B cell (primary cell): ENCODE data around the gene CS. TPM values are rescaled to one million over a fixed set of nuclear protein-coding genes. Genes with fewer than 3 reads are reported as not detected.

ENCODE experiments used
- ATAC-seq: fragments of 200-7000 bp; cut with Tn5 transposase; one replicate; pipeline ENCODE4 v1.10.0; 2021; ENCODE audit warnings: low read depth, mild to moderate bottlenecking, moderate number of reproducible peaks, moderate library complexity
- CTCF ChIA-PET: fragments of 350-600 bp; sonication (Branson Sonifier 250); formaldehyde crosslinking; loops from one replicate; lab custom pipeline; 2021; ENCODE audit warnings: antibody characterized with exemption, inconsistent platforms; lab: Charles Lee
- POLR2A ChIA-PET: fragments of 350-600 bp; sonication (Branson Sonifier 250); formaldehyde crosslinking; loops from one replicate; lab custom pipeline; 2021; ENCODE audit warnings: antibody characterized with exemption; lab: Charles Lee
- DNase-seq: peaks from one replicate; pipeline ENCODE4 v3.0.0; 2013
- H2AFZ ChIP-seq: 2 replicates; pipeline ENCODE4 v1.6.1; 2012; ENCODE audit warnings: mild to moderate bottlenecking, low read depth, low read length; ENCODE audit not compliant: insufficient read depth, poor library complexity, severe bottlenecking
- H3K27ac ChIP-seq, 2 donors: 1 replicate in 1 of 2; 2 replicates in 1 of 2; pipeline ENCODE4 v1.5.1; 2012 to 2013; ENCODE audit warnings: low read length in 2 of 2, mild to moderate bottlenecking in 2 of 2, moderate library complexity in 1 of 2
- H3K27me3 ChIP-seq, 4 experiments: fragments of 200-600 bp in 1 of 4; sonication (generic) in 1 of 4; replicated peaks in 1 of 4; 1 replicate in 2 of 4; 2 replicates in 2 of 4; pipeline versions ENCODE4 v1.6.1 to v1.7.0; 2013 to 2016; ENCODE audit warnings: low read length in 3 of 4, mild to moderate bottlenecking in 2 of 4, mixed read lengths in 1 of 4, moderate library complexity in 1 of 4; ENCODE audit not compliant: insufficient read depth in 4 of 4, control insufficient read depth in 3 of 4; ENCODE audit errors: control extremely low read depth in 1 of 4
- H3K36me3 ChIP-seq, 2 experiments: replicated peaks in 1 of 2; 1 replicate in 1 of 2; 2 replicates in 1 of 2; pipeline versions ENCODE4 v1.6.1 to v1.7.1; 2013; ENCODE audit warnings: low read length in 1 of 2; ENCODE audit not compliant: insufficient read depth in 2 of 2, control insufficient read depth in 1 of 2; ENCODE audit errors: control extremely low read depth in 1 of 2, extremely low read depth in 1 of 2
- H3K4me1 ChIP-seq, 2 donors: fragments of 200-600 bp in 1 of 2; sonication (generic) in 1 of 2; 1 replicate in 1 of 2; 2 replicates in 1 of 2; pipeline versions ENCODE4 v1.5.1 to v1.6.1; 2013 to 2017; ENCODE audit warnings: low read length in 2 of 2; ENCODE audit not compliant: control insufficient read depth in 2 of 2, insufficient read depth in 2 of 2
- H3K4me2 ChIP-seq: replicated peaks from 2 replicates; pipeline ENCODE3; 2012; ENCODE audit warnings: mild to moderate bottlenecking, low read depth, low read length; ENCODE audit not compliant: poor library complexity, severe bottlenecking
- H3K4me3 ChIP-seq, 5 experiments: fragments of 200-600 bp in 1 of 5; sonication (generic) in 1 of 5; 1 replicate in 3 of 5; 2 replicates in 2 of 5; pipeline versions ENCODE4 v1.5.1 to v1.7.0; 2011 to 2016; ENCODE audit warnings: low read length in 4 of 5, mild to moderate bottlenecking in 4 of 5, low read depth in 2 of 5, control low read depth in 1 of 5, moderate library complexity in 1 of 5; ENCODE audit not compliant: insufficient read depth in 1 of 5; ENCODE audit errors: control extremely low read depth in 1 of 5, extremely low read depth in 1 of 5
- H3K79me2 ChIP-seq: fragments of 200-600 bp; sonication (generic); one replicate; pipeline ENCODE4 v1.6.0; 2016; ENCODE audit warnings: low read length; ENCODE audit not compliant: control insufficient read depth, insufficient read depth
- H3K9ac ChIP-seq: fragments of 200-600 bp; sonication (generic); 2 replicates; pipeline ENCODE4 v1.6.1; 2017; ENCODE audit warnings: mild to moderate bottlenecking, low read length, moderate library complexity
- H3K9me3 ChIP-seq, 3 donors: one replicate each; pipeline versions ENCODE4 v1.6.1 to v1.7.1; 2013; ENCODE audit warnings: low read length in 2 of 3; ENCODE audit not compliant: control insufficient read depth in 2 of 3, insufficient read depth in 1 of 3; ENCODE audit errors: control extremely low read depth in 1 of 3
- H4K20me1 ChIP-seq: 2 replicates; pipeline ENCODE4 v1.6.0; 2012; ENCODE audit warnings: mild to moderate bottlenecking, low read length; ENCODE audit not compliant: insufficient read depth, control insufficient read depth, poor library complexity, severe bottlenecking
- H3K27ac Mint-ChIP-seq: one replicate; pipeline ENCODE4 v1.8.0; 2021; ENCODE audit warnings: mixed read lengths
- H3K27me3 Mint-ChIP-seq: one replicate; pipeline ENCODE4 v1.8.0; 2021; ENCODE audit warnings: mixed read lengths
- H3K4me1 Mint-ChIP-seq: one replicate; pipeline ENCODE4 v1.8.0; 2021; ENCODE audit warnings: mixed read lengths
- H3K4me3 Mint-ChIP-seq: one replicate; pipeline ENCODE4 v1.8.0; 2021; ENCODE audit warnings: mixed read lengths
- H3K9me3 Mint-ChIP-seq: one replicate; pipeline ENCODE4 v1.8.0; 2022; ENCODE audit warnings: mixed read lengths; ENCODE audit not compliant: insufficient read depth
- CTCF ChIP-seq: fragments of 200-600 bp; IDR thresholded peaks from one replicate; pipeline ENCODE4 v1.8.0; 2022; ENCODE audit warnings: antibody characterized with exemption, mild to moderate bottlenecking
- EZH2 ChIP-seq: IDR thresholded peaks from 2 replicates; pipeline ENCODE4 v1.6.1; 2012; ENCODE audit warnings: borderline replicate concordance, low read depth, mild to moderate bottlenecking, moderate library complexity, low read length; ENCODE audit not compliant: insufficient read depth, poor library complexity, severe bottlenecking
- WGBS: methylation state at CpG from one replicate; pipeline ENCODE4 v1.1.5; 2013; ENCODE audit warnings: missing lambda C conversion rate; ENCODE audit not compliant: insufficient coverage; 5-methylcytosine and 5-hydroxymethylcytosine counted together
- intact Hi-C: fragments of 100-400 bp; cut with micrococcal nuclease; formaldehyde crosslinking; loops from one replicate; pipeline ENCODE4 v1.10.0; 2022
- polyA plus RNA-seq: library from polyadenylated mRNA; depleted of rRNA; stranded (reverse); fragments of >200 nt; gene quantifications from 2 replicates; pipeline ENCODE4 v1.2.3, GENCODE V29; 2012
- total RNA-seq, 2 donors: library from RNA; stranded (reverse); fragments of 120-200 nt in 1 of 2; gene quantifications; 1 replicate in 1 of 2; 2 replicates in 1 of 2; pipeline versions ENCODE4 v1.2.3 to v1.2.4, GENCODE V29; 2013 to 2022

The CS gene
- total and polyA plus RNA-seq, 2 donors (not counting 1 experiment from before 2014, with no cell fraction given) = 114 to 154 TPM

- intact Hi-C loops = no loop called here
- peaks cover 32% of the 10 kb centered on the region for H3K79me2 ChIP-seq
- H3K4me3 Mint-ChIP-seq = no peak overlapping the region
Observed at GRCh38 chr12:56260380-56260779, 39.8 kb downstream of the CS start.

More at GRCh38 chr12:56260380-56260779, 39.8 kb downstream of the CS start:
- Histone ChIP-seq H3K4me1 (peaks cover 16 to 21% of the 10 kb centered on the region in 2 donors), H3K27me3 (no peaks in the 10 kb centered on the region), H3K4me3 (no peak overlapping the region), H3K4me2 (no peak overlapping the region), H2AFZ (no peak overlapping the region), H4K20me1 (peaks cover 21% of the 10 kb centered on the region), H3K9ac (no peak overlapping the region), H3K9me3 (no peaks in the 10 kb centered on the region), H3K36me3 (peaks cover 0 to 16% of the 10 kb centered on the region in 2 experiments), H3K27ac (no peak overlapping the region)
- no peaks in the 10 kb centered on the region for H3K9me3 Mint-ChIP-seq
- CTCF ChIA-PET = interaction anchor here (0.8 to 5.8 kb wide), 5 partner anchors 23 to 142 kb away, joined by 3 to 40 read pairs (median 3); partner anchors contain the start of gene ZC3H10
- DNase-seq (no peak), ATAC-seq (no peak)
- POLR2A ChIA-PET = no interaction called here
- H3K27ac Mint-ChIP-seq = no peak overlapping the region
- H3K27me3 Mint-ChIP-seq = no peaks in the 10 kb centered on the region
- WGBS = 100% methylated on average over 4 of the region's 8 CpGs
- peaks cover 18% of the 10 kb centered on the region for H3K4me1 Mint-ChIP-seq
- TF ChIP-seq EZH2 (no peak), CTCF (no peak)
